Endothelial cell of umbilical vein (primary cell): ENCODE measurements around the gene CAPN12. TPM values are rescaled to one million over a fixed set of nuclear protein-coding genes. Genes with fewer than 3 reads are reported as not detected.

ENCODE experiments used
- BruUV-seq: library from RNA; stranded (reverse); fragments of 400-500 nt; replicated peaks from 2 replicates; lab custom pipeline; 2021; lab: Mats Ljungman, UMichigan
- CTCF ChIA-PET: fragments of 300-600, 350-600 bp; sonication (Branson Sonifier 250); formaldehyde crosslinking; loops from one replicate; lab custom pipeline; 2021; ENCODE audit warnings: antibody characterized with exemption, inconsistent platforms; lab: Charles Lee
- POLR2A ChIA-PET: fragments of 300-600, 350-600 bp; sonication (Branson Sonifier 250); formaldehyde crosslinking; loops from one replicate; lab custom pipeline; 2021; ENCODE audit warnings: antibody characterized with exemption, inconsistent platforms; lab: Charles Lee
- DNase-seq: peaks from one replicate; pipeline ENCODE4 v3.0.0-alpha.2; 2011; ENCODE audit warnings: low read depth, low spot score
- FAIRE-seq: peaks from 2 replicates; lab custom pipeline; 2011; peaks lifted over from hg19 to GRCh38; lab: Jason Lieb, UNC
- H2AFZ ChIP-seq: 2 replicates; pipeline ENCODE4 v1.6.0; 2012; ENCODE audit warnings: low read depth, low read length, control low read depth, inconsistent platforms
- H3K27ac ChIP-seq: 2 replicates; pipeline ENCODE4 v1.5.1; 2011; ENCODE audit warnings: low read depth, mild to moderate bottlenecking, control low read depth, low read length, moderate library complexity; ENCODE audit not compliant: insufficient read depth
- H3K27me3 ChIP-seq, 2 experiments: 2 replicates each; pipeline versions ENCODE4 v1.6.0 to v1.6.1; 2011; ENCODE audit warnings: low read length in 2 of 2, mixed read lengths in 1 of 2; ENCODE audit not compliant: control insufficient read depth in 2 of 2, insufficient read depth in 2 of 2
- H3K36me3 ChIP-seq, 2 experiments: 2 replicates in 1 of 2; 3 replicates in 1 of 2; pipeline ENCODE4 v1.5.1; 2011; ENCODE audit warnings: low read length in 2 of 2, mild to moderate bottlenecking in 1 of 2, moderate library complexity in 1 of 2; ENCODE audit not compliant: control insufficient read depth in 2 of 2, insufficient read depth in 2 of 2; ENCODE audit errors: extremely low read depth in 1 of 2
- H3K4me1 ChIP-seq: 3 replicates; pipeline ENCODE4 v1.5.1; 2011; ENCODE audit warnings: mild to moderate bottlenecking, low read length; ENCODE audit not compliant: control insufficient read depth, insufficient read depth; ENCODE audit errors: extremely low read depth
- H3K4me2 ChIP-seq: 2 replicates; pipeline ENCODE4 v1.6.1; 2011; ENCODE audit warnings: low read length, control low read depth, mixed read lengths; ENCODE audit not compliant: insufficient read depth
- H3K4me3 ChIP-seq, 3 experiments: fragments of 200-600 bp in 1 of 3; sonication (generic), shearing (Covaris generic) in 1 of 3; replicated peaks in 1 of 3; 2 replicates each; pipeline ENCODE4 v1.5.1; 2011 to 2016; ENCODE audit warnings: control low read depth in 3 of 3, low read length in 3 of 3, mild to moderate bottlenecking in 2 of 3, inconsistent platforms in 1 of 3, low read depth in 1 of 3, moderate library complexity in 1 of 3; ENCODE audit not compliant: insufficient read depth in 1 of 3
- H3K79me2 ChIP-seq: 2 replicates; pipeline ENCODE4 v1.6.0; 2012; ENCODE audit warnings: low read length, inconsistent platforms; ENCODE audit not compliant: control insufficient read depth, insufficient read depth
- H3K9ac ChIP-seq: replicated peaks from 2 replicates; pipeline ENCODE3; 2011; ENCODE audit warnings: low read length, control low read depth; ENCODE audit not compliant: insufficient read depth; ENCODE audit errors: extremely low read depth
- H3K9me1 ChIP-seq: replicated peaks from 3 replicates; pipeline ENCODE4 v1.6.0; 2011; ENCODE audit warnings: mild to moderate bottlenecking, low read length; ENCODE audit not compliant: control insufficient read depth, insufficient read depth; ENCODE audit errors: extremely low read depth
- H3K9me3 ChIP-seq: replicated peaks from 2 replicates; pipeline ENCODE4 v1.5.1; 2012; ENCODE audit warnings: low read length, inconsistent platforms; ENCODE audit not compliant: control insufficient read depth, insufficient read depth
- H4K20me1 ChIP-seq: replicated peaks from 2 replicates; pipeline ENCODE3; 2011; ENCODE audit warnings: mild to moderate bottlenecking, low read length; ENCODE audit not compliant: control insufficient read depth, insufficient read depth; ENCODE audit errors: extremely low read depth
- FOS ChIP-seq: IDR thresholded peaks from 2 replicates; pipeline ENCODE4 v1.6.1; 2011; ENCODE audit warnings: mild to moderate bottlenecking, low read length, moderate library complexity, borderline replicate concordance; ENCODE audit not compliant: insufficient read depth
- GATA2 ChIP-seq: IDR thresholded peaks from 2 replicates; pipeline ENCODE4 v1.7.0; 2011; ENCODE audit warnings: low read depth, mild to moderate bottlenecking, moderate library complexity, mixed read lengths, low read length; ENCODE audit not compliant: insufficient read length, insufficient read depth
- JUN ChIP-seq: IDR thresholded peaks from 2 replicates; pipeline ENCODE4 v1.6.1; 2011; ENCODE audit warnings: borderline replicate concordance, low read depth; ENCODE audit not compliant: insufficient read length, insufficient read depth
- MYC ChIP-seq: IDR thresholded peaks from one replicate; pipeline ENCODE4 v1.6.1; 2011; ENCODE audit warnings: mild to moderate bottlenecking, low read depth, low read length
- POLR2A ChIP-seq: IDR thresholded peaks from 2 replicates; pipeline ENCODE4 v1.6.1; 2012; ENCODE audit warnings: low read depth, mild to moderate bottlenecking, control low read depth, low read length
- dilution Hi-C: fragments of 300-500 bp; cut with MboI; formaldehyde crosslinking; loops from one replicate; pipeline ENCODE4 v1.15.0; 2019; ENCODE audit warnings: low sequenced_read_pairs; ENCODE audit not compliant: extremely low pct_ligation_motif_present
- intact Hi-C: fragments of 100-400 bp; cut with micrococcal nuclease; formaldehyde crosslinking; loops from one replicate; pipeline ENCODE4 v1.10.0; 2022
- polyA plus RNA-seq, 4 experiments: library from polyadenylated mRNA; depleted of rRNA in 3 of 4; stranded (reverse) in 3 of 4; unstranded in 1 of 4; fragments of >200 nt; gene quantifications; 2 replicates each; pipeline versions ENCODE4 v1.2.1 to v1.2.3, GENCODE V29; 2011 to 2012; ENCODE audit warnings: missing spikeins in 1 of 4
- total RNA-seq: library from RNA; stranded (reverse); gene quantifications from 2 replicates; pipeline ENCODE4 v1.2.3, GENCODE V29; 2021
- TF ChIP-seq, protein P1 (sequence below): IDR thresholded peaks from 2 replicates; pipeline ENCODE4 v1.6.1; 2011; ENCODE audit not compliant: insufficient read depth, insufficient read length
- TF ChIP-seq, protein P2 (sequence below), 2 donors: IDR thresholded peaks; 1 replicate in 1 of 2; 2 replicates in 1 of 2; pipeline ENCODE4 v1.5.1; 2011; ENCODE audit warnings: low read length in 2 of 2, mild to moderate bottlenecking in 2 of 2, moderate library complexity in 2 of 2, control low read depth in 1 of 2, inconsistent platforms in 1 of 2, low read depth in 1 of 2; ENCODE audit not compliant: insufficient read depth in 1 of 2; ENCODE audit errors: extremely low read depth in 1 of 2

CAPN12 gene
- total and polyA plus RNA-seq, 2 donors (not counting 3 experiments of a cell fraction or from before 2014, with no cell fraction given), result 0.35 TPM; not detected in 1

GRCh38 chr19:38700350-38700901 lies 43.8 kb downstream of the CAPN12 start:
- dilution Hi-C loops, result no loop called here
- H3K27me3 ChIP-seq, result no peaks in the 10 kb centered on the region
- no peak overlapping the region for H2AFZ ChIP-seq
- intact Hi-C loops, result loop anchor here (10.0 kb wide), 1 partner anchor 296 kb away; the partner anchor contains the start of gene FAM98C
- no peak overlapping the region for H3K9ac ChIP-seq
- no peaks in the 10 kb centered on the region for H4K20me1 ChIP-seq
- peaks cover 14 to 49% of the 10 kb centered on the region in 2 experiments for H3K36me3 ChIP-seq
- ChIA-PET POLR2A (no interaction called here), CTCF (interaction anchor here (2.1 kb wide), 1 partner anchor 66 kb away, joined by 10 read pairs; no protein-coding TSS in a partner anchor)
- BruUV-seq, result no TSS peak
- no peak overlapping the region for H3K4me2 ChIP-seq
- peaks cover under 1% of the 10 kb centered on the region for H3K4me1 ChIP-seq
- no peak for DNase-seq
- H3K4me3 ChIP-seq, result no peak overlapping the region
- TF ChIP-seq, protein P1, sequence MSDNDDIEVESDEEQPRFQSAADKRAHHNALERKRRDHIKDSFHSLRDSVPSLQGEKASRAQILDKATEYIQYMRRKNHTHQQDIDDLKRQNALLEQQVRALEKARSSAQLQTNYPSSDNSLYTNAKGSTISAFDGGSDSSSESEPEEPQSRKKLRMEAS, result no peak
- TF ChIP-seq GATA2, result no peak
- TF ChIP-seq, protein P2, sequence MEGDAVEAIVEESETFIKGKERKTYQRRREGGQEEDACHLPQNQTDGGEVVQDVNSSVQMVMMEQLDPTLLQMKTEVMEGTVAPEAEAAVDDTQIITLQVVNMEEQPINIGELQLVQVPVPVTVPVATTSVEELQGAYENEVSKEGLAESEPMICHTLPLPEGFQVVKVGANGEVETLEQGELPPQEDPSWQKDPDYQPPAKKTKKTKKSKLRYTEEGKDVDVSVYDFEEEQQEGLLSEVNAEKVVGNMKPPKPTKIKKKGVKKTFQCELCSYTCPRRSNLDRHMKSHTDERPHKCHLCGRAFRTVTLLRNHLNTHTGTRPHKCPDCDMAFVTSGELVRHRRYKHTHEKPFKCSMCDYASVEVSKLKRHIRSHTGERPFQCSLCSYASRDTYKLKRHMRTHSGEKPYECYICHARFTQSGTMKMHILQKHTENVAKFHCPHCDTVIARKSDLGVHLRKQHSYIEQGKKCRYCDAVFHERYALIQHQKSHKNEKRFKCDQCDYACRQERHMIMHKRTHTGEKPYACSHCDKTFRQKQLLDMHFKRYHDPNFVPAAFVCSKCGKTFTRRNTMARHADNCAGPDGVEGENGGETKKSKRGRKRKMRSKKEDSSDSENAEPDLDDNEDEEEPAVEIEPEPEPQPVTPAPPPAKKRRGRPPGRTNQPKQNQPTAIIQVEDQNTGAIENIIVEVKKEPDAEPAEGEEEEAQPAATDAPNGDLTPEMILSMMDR (IDR thresholded peaks at IDR 0.05; ENCODE audit: extremely low read depth in 1 of 2, insufficient read depth in 1 of 2, low read depth in 1 of 2, low read length in 2 of 2), result no peak
- TF ChIP-seq MYC, result no peak
- no peak for TF ChIP-seq FOS
- TF ChIP-seq POLR2A, result no peak
- no peak for TF ChIP-seq JUN
- H3K9me1 ChIP-seq, result no peaks in the 10 kb centered on the region
- no peaks in the 10 kb centered on the region for H3K9me3 ChIP-seq
- no peak overlapping the region for H3K27ac ChIP-seq
- H3K79me2 ChIP-seq, result peaks cover 69% of the 10 kb centered on the region
- FAIRE-seq, result no peak
